Measurements from ENCODE around the gene TENM3.

Gene TENM3

GRCh38 chr4:182286931-182287330 is 43.7 kb downstream of the TENM3 start:
- no peaks in the 10 kb centered on the region for H3K9me2 ChIP-seq (ENCODE audit: low read depth, low read length)
- H3F3A ChIP-seq (ENCODE audit: insufficient read depth, low read length) = no peaks in the 10 kb centered on the region
- H3K36me3 ChIP-seq (ENCODE audit: insufficient read depth, low read length) = no peaks in the 10 kb centered on the region
- no peak overlapping the region for H3K4me3 ChIP-seq (ENCODE audit: low read depth, low read length, poor library complexity, severe bottlenecking)
- H3K9ac ChIP-seq (ENCODE audit: low read length) = no peak overlapping the region
- H3K27me3 ChIP-seq (ENCODE audit: insufficient read depth, low read length) = no peaks in the 10 kb centered on the region
- TF ChIP-seq EZH2 (IDR thresholded peaks at IDR 0.05; ENCODE audit: borderline replicate concordance, low read length) = no peak
- no peak for TF ChIP-seq CTCF (IDR thresholded peaks at IDR 0.05; ENCODE audit: low read length)
- no peaks in the 10 kb centered on the region for H3K9me3 ChIP-seq (ENCODE audit: low read length)
- H3K79me2 ChIP-seq (ENCODE audit: insufficient read depth, low read length) = no peaks in the 10 kb centered on the region
- no peak overlapping the region for H3K27ac ChIP-seq (ENCODE audit: low read depth, low read length, poor library complexity, severe bottlenecking)
- H2AFZ ChIP-seq (ENCODE audit: low read length) = no peak overlapping the region
- no peaks in the 10 kb centered on the region for H4K20me1 ChIP-seq (ENCODE audit: insufficient read depth, low read length)
- H3K4me2 ChIP-seq (ENCODE audit: low read length) = no peak overlapping the region
- H3K4me1 ChIP-seq (ENCODE audit: insufficient read depth, low read length, severe bottlenecking) = no peaks in the 10 kb centered on the region

DNA sequence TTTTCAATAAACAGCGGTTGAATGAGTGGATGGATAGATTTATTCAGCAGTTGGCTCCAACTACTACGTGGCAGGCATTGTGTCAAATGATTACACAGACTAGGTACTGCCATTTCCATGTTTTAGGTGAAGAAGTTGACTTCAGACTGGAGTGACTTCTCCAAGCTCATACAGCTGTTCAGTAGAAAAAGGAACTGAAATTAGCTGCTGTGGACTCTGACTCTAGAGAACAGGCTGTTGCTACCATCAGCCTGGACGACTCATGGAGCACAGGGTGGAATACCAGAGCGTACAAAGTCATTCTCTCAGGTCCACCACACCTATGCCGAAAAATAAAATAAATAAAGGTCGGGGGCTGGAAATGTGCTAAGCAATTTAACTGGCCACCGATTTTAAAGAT is 45.3 kb downstream of the TENM3 start:
- Histone ChIP-seq H4K20me1 (ENCODE audit: insufficient read depth, low read length) (no peaks in the 10 kb centered on the region), H3K4me2 (ENCODE audit: low read length) (no peak overlapping the region), H3K9ac (ENCODE audit: low read length) (no peak overlapping the region), H2AFZ (ENCODE audit: low read length) (no peak overlapping the region), H3K27me3 (ENCODE audit: insufficient read depth, low read length) (no peaks in the 10 kb centered on the region), H3F3A (ENCODE audit: insufficient read depth, low read length) (no peaks in the 10 kb centered on the region), H3K27ac (ENCODE audit: low read depth, low read length, poor library complexity, severe bottlenecking) (no peak overlapping the region), H3K36me3 (ENCODE audit: insufficient read depth, low read length) (no peaks in the 10 kb centered on the region), H3K4me1 (ENCODE audit: insufficient read depth, low read length, severe bottlenecking) (no peaks in the 10 kb centered on the region), H3K79me2 (ENCODE audit: insufficient read depth, low read length) (no peaks in the 10 kb centered on the region), H3K9me3 (ENCODE audit: low read length) (no peaks in the 10 kb centered on the region), H3K9me2 (ENCODE audit: low read depth, low read length) (no peaks in the 10 kb centered on the region), H3K4me3 (ENCODE audit: low read depth, low read length, poor library complexity, severe bottlenecking) (no peak overlapping the region)
- no peak for TF ChIP-seq EZH2 (IDR thresholded peaks at IDR 0.05; ENCODE audit: borderline replicate concordance, low read length)
- TF ChIP-seq CTCF (IDR thresholded peaks at IDR 0.05; ENCODE audit: low read length) = no peak

DNA sequence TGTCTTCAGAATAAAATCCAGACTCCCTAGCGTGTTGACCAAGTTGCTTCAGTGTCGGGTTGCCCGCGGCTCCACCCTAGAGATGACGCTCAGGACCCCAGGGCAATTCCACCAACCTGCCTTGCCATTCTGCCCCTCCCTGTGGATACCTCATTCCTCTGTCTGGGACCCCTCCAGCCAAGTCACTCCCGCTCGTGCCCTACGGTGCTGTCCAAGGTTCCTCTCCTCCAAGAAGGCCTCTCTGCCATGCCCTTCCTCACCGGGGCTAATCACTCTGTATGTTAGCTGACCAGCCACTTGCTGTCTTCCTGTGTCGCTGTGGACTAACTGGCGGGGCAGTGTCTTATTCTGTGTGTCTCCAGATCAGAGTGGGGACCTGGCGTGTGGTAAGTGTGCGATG is 46.6 kb downstream of the TENM3 start:
- Histone ChIP-seq H3K9me2 (ENCODE audit: low read depth, low read length) (no peaks in the 10 kb centered on the region), H3K4me2 (ENCODE audit: low read length) (no peak overlapping the region), H3K27me3 (ENCODE audit: insufficient read depth, low read length) (no peaks in the 10 kb centered on the region), H3K4me1 (ENCODE audit: insufficient read depth, low read length, severe bottlenecking) (no peaks in the 10 kb centered on the region), H3K27ac (ENCODE audit: low read depth, low read length, poor library complexity, severe bottlenecking) (no peak overlapping the region), H3K4me3 (ENCODE audit: low read depth, low read length, poor library complexity, severe bottlenecking) (no peak overlapping the region), H3K9me3 (ENCODE audit: low read length) (no peaks in the 10 kb centered on the region), H2AFZ (ENCODE audit: low read length) (no peak overlapping the region), H4K20me1 (ENCODE audit: insufficient read depth, low read length) (no peaks in the 10 kb centered on the region), H3K9ac (ENCODE audit: low read length) (no peak overlapping the region), H3F3A (ENCODE audit: insufficient read depth, low read length) (no peaks in the 10 kb centered on the region), H3K36me3 (ENCODE audit: insufficient read depth, low read length) (no peaks in the 10 kb centered on the region), H3K79me2 (ENCODE audit: insufficient read depth, low read length) (no peaks in the 10 kb centered on the region)
- TF ChIP-seq EZH2 (IDR thresholded peaks at IDR 0.05; ENCODE audit: borderline replicate concordance, low read length) = no peak
- TF ChIP-seq CTCF (IDR thresholded peaks at IDR 0.05; ENCODE audit: low read length) = no peak
